H1 (cell line): Measurements from ENCODE around the gene PACS1. TPM values are rescaled to one million over a fixed set of nuclear protein-coding genes. Genes with fewer than 3 reads are reported as not detected.

Experiments used
- polyA plus RNA-seq, 7 experiments: library from polyadenylated mRNA; depleted of rRNA in 3 of 7; stranded (reverse) in 5 of 7; unstranded in 2 of 7; fragments of >200 nt in 5 of 7; fragments of 200-250 nt in 2 of 7; gene quantifications; 1 replicate in 5 of 7; 2 replicates in 1 of 7; 4 replicates in 1 of 7; pipeline versions ENCODE4 v1.2.1 to v1.2.3, GENCODE V29; 2011 to 2013; ENCODE audit warnings: missing spikeins in 2 of 7, mixed read lengths in 2 of 7
- total RNA-seq: library from RNA; stranded (reverse); fragmentation: NEBNext Ultra II Directional; extraction: Animal tissue kit (Norgen Biotek cat#: 25700); gene quantifications from 2 replicates; pipeline ENCODE4 v1.2.1, GENCODE V29; 2021
- TF ChIP-seq, protein P1 (sequence below): fragments of 300-600 bp; sonication (generic); IDR thresholded peaks from 2 replicates; pipeline ENCODE4 v1.7.1; 2012; ENCODE audit warnings: low read length, moderate library complexity, mild to moderate bottlenecking, inconsistent platforms; ENCODE audit not compliant: insufficient replicate concordance

PACS1 gene
- total and polyA plus RNA-seq, 2 of the 8 experiments (the other 6 are each of a cell fraction or from before 2014, with no cell fraction given): 11.5 to 36.0 TPM

DNA sequence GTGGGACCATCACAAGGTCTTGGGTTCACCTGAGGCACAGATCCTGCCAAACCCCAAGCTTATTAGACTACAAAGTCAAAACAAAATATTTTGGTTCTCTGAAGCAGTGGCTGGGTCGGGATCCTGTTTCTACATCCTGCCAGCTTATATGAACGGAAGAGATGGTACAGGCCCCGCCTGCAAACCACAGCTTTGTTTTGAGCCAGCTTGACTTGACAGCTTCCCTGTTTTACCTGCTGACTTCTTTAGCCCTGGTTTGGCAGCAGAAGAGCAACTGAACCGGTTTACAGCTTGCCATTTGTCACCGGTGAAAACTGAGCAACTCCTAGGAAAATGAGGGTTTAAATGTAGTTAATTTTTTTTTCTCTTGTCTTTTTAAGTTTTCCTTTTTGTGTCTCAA is 11.4 kb downstream of the PACS1 start (continued):
- TF ChIP-seq, protein P1, sequence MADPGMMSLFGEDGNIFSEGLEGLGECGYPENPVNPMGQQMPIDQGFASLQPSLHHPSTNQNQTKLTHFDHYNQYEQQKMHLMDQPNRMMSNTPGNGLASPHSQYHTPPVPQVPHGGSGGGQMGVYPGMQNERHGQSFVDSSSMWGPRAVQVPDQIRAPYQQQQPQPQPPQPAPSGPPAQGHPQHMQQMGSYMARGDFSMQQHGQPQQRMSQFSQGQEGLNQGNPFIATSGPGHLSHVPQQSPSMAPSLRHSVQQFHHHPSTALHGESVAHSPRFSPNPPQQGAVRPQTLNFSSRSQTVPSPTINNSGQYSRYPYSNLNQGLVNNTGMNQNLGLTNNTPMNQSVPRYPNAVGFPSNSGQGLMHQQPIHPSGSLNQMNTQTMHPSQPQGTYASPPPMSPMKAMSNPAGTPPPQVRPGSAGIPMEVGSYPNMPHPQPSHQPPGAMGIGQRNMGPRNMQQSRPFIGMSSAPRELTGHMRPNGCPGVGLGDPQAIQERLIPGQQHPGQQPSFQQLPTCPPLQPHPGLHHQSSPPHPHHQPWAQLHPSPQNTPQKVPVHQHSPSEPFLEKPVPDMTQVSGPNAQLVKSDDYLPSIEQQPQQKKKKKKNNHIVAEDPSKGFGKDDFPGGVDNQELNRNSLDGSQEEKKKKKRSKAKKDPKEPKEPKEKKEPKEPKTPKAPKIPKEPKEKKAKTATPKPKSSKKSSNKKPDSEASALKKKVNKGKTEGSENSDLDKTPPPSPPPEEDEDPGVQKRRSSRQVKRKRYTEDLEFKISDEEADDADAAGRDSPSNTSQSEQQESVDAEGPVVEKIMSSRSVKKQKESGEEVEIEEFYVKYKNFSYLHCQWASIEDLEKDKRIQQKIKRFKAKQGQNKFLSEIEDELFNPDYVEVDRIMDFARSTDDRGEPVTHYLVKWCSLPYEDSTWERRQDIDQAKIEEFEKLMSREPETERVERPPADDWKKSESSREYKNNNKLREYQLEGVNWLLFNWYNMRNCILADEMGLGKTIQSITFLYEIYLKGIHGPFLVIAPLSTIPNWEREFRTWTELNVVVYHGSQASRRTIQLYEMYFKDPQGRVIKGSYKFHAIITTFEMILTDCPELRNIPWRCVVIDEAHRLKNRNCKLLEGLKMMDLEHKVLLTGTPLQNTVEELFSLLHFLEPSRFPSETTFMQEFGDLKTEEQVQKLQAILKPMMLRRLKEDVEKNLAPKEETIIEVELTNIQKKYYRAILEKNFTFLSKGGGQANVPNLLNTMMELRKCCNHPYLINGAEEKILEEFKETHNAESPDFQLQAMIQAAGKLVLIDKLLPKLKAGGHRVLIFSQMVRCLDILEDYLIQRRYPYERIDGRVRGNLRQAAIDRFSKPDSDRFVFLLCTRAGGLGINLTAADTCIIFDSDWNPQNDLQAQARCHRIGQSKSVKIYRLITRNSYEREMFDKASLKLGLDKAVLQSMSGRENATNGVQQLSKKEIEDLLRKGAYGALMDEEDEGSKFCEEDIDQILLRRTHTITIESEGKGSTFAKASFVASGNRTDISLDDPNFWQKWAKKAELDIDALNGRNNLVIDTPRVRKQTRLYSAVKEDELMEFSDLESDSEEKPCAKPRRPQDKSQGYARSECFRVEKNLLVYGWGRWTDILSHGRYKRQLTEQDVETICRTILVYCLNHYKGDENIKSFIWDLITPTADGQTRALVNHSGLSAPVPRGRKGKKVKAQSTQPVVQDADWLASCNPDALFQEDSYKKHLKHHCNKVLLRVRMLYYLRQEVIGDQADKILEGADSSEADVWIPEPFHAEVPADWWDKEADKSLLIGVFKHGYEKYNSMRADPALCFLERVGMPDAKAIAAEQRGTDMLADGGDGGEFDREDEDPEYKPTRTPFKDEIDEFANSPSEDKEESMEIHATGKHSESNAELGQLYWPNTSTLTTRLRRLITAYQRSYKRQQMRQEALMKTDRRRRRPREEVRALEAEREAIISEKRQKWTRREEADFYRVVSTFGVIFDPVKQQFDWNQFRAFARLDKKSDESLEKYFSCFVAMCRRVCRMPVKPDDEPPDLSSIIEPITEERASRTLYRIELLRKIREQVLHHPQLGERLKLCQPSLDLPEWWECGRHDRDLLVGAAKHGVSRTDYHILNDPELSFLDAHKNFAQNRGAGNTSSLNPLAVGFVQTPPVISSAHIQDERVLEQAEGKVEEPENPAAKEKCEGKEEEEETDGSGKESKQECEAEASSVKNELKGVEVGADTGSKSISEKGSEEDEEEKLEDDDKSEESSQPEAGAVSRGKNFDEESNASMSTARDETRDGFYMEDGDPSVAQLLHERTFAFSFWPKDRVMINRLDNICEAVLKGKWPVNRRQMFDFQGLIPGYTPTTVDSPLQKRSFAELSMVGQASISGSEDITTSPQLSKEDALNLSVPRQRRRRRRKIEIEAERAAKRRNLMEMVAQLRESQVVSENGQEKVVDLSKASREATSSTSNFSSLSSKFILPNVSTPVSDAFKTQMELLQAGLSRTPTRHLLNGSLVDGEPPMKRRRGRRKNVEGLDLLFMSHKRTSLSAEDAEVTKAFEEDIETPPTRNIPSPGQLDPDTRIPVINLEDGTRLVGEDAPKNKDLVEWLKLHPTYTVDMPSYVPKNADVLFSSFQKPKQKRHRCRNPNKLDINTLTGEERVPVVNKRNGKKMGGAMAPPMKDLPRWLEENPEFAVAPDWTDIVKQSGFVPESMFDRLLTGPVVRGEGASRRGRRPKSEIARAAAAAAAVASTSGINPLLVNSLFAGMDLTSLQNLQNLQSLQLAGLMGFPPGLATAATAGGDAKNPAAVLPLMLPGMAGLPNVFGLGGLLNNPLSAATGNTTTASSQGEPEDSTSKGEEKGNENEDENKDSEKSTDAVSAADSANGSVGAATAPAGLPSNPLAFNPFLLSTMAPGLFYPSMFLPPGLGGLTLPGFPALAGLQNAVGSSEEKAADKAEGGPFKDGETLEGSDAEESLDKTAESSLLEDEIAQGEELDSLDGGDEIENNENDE: no peak
